A549 (cell line): Measurements from ENCODE around the gene D2HGDH. TPM values are rescaled to one million over a fixed set of nuclear protein-coding genes. Genes with fewer than 3 reads are reported as not detected.

Experiments
- ATAC-seq, 2 experiments: fragments of 200-7000 bp in 1 of 2; fragments of >200 bp in 1 of 2; cut with Nextera tagmentation in 1 of 2; cut with Tn5 transposase in 1 of 2; 3 replicates each; pipeline versions ENCODE4 v1.8.0 to v1.9.1; 2018 to 2020; ENCODE audit warnings: mild to moderate bottlenecking in 1 of 2, moderate library complexity in 1 of 2
- CTCF ChIA-PET: fragments of 300-600 bp; sonication (Branson Sonifier 250); formaldehyde crosslinking; extraction: SDS; loops from one replicate; lab custom pipeline; 2021; ENCODE audit warnings: antibody characterized with exemption, inconsistent platforms; lab: Yijun Ruan, JAX
- POLR2A ChIA-PET: fragments of 350-600 bp; formaldehyde crosslinking; extraction: SDS; loops from one replicate; lab custom pipeline; 2021; ENCODE audit warnings: antibody characterized with exemption, inconsistent platforms; lab: Yijun Ruan, JAX
- DNase-seq, 2 experiments: peaks; one replicate each; pipeline versions ENCODE4 v3.0.0 to v3.0.0-alpha.2; 2011 to 2016; ENCODE audit warnings: low read depth in 1 of 2, low spot score in 1 of 2
- FAIRE-seq: peaks from 2 replicates; lab custom pipeline; 2011; peaks lifted over from hg19 to GRCh38; lab: Jason Lieb, UNC
- H3K27ac ChIP-seq, 2 experiments: fragments of >200 bp; sonication (Bioruptor Twin); formaldehyde crosslinking; 3 replicates each; pipeline ENCODE4 v1.5.1; 2016 to 2017
- H3K4me1 ChIP-seq: fragments of >200 bp; sonication (Bioruptor Twin); formaldehyde crosslinking; 3 replicates; pipeline ENCODE4 v1.6.1; 2016
- H3K4me2 ChIP-seq: fragments of >200 bp; sonication (Bioruptor Twin); formaldehyde crosslinking; 3 replicates; pipeline ENCODE4 v1.6.1; 2016
- H3K4me3 ChIP-seq: fragments of >200 bp; sonication (Bioruptor Twin); formaldehyde crosslinking; 3 replicates; pipeline ENCODE4 v1.5.1; 2016
- H3K9me3 ChIP-seq: fragments of >200 bp; sonication (Bioruptor Twin); formaldehyde crosslinking; 3 replicates; pipeline ENCODE4 v1.6.1; 2016
- CBX2 ChIP-seq: fragments of 200-600 bp; sonication (generic); IDR thresholded peaks from 2 replicates; pipeline ENCODE4 v1.6.1; 2016; ENCODE audit warnings: low read depth, mild to moderate bottlenecking, borderline replicate concordance
- CHD4 ChIP-seq: fragments of 200-600 bp; sonication (generic); IDR thresholded peaks from 2 replicates; pipeline ENCODE4 v1.6.1; 2016; ENCODE audit warnings: antibody characterized with exemption, mild to moderate bottlenecking, borderline replicate concordance
- ESRRA ChIP-seq: fragments of 150-350 bp; IDR thresholded peaks from 2 replicates; pipeline ENCODE4 v1.6.1; 2014; ENCODE audit warnings: mild to moderate bottlenecking, low read length, borderline replicate concordance
- GATA3 ChIP-seq: IDR thresholded peaks from 2 replicates; pipeline ENCODE4 v1.6.1; 2012; ENCODE audit warnings: borderline replicate concordance
- HDAC2 ChIP-seq: fragments of 200-600 bp; sonication (generic); IDR thresholded peaks from 2 replicates; pipeline ENCODE4 v1.6.1; 2016
- HOXB5 ChIP-seq: fragments of 250-450 bp; sonication (Bioruptor Pico); IDR thresholded peaks from 2 replicates; pipeline ENCODE4 v1.5.0; 2020; ENCODE audit warnings: mild to moderate bottlenecking, moderate library complexity
- JUN ChIP-seq, 2 experiments: fragments of >200 bp; sonication (Bioruptor Twin); formaldehyde crosslinking; IDR thresholded peaks; 2 replicates in 1 of 2; 3 replicates in 1 of 2; pipeline ENCODE4 v1.6.1; 2016 to 2017
- MAFK ChIP-seq: fragments of 450-650 bp; IDR thresholded peaks from 2 replicates; pipeline ENCODE4 v1.6.1; 2014; ENCODE audit not compliant: partially characterized antibody
- POLR2A ChIP-seq: IDR thresholded peaks from 2 replicates; pipeline ENCODE4 v1.6.1; 2012; ENCODE audit warnings: mild to moderate bottlenecking, low read length
- RNF2 ChIP-seq: fragments of 200-600 bp; sonication (generic); IDR thresholded peaks from 2 replicates; pipeline ENCODE4 v1.6.1; 2016; ENCODE audit warnings: low read depth, mild to moderate bottlenecking, antibody characterized with exemption, moderate library complexity, borderline replicate concordance
- SMC3 ChIP-seq: fragments of >200 bp; sonication (Bioruptor Twin); formaldehyde crosslinking; IDR thresholded peaks from 3 replicates; pipeline ENCODE4 v1.6.1; 2018; ENCODE audit warnings: inconsistent platforms
- TFCP2L1 ChIP-seq: fragments of 250-450 bp; sonication (Bioruptor Pico); IDR thresholded peaks from 2 replicates; pipeline ENCODE4 v1.5.0; 2021; ENCODE audit warnings: mild to moderate bottlenecking
- TP53 ChIP-seq: fragments of 250-450 bp; sonication (Bioruptor Pico); IDR thresholded peaks from 2 replicates; pipeline ENCODE4 v1.5.0; 2021; ENCODE audit warnings: mild to moderate bottlenecking, moderate library complexity
- ZC3H11A ChIP-seq: fragments of 450-650 bp; IDR thresholded peaks from 2 replicates; pipeline ENCODE4 v1.6.1; 2014; ENCODE audit warnings: antibody characterized with exemption, mild to moderate bottlenecking
- WGBS: methylation state at CpG from one replicate; pipeline ENCODE4 v1.1.6; 2017; ENCODE audit errors: missing lambda C conversion rate; 5-methylcytosine and 5-hydroxymethylcytosine counted together
- polyA plus RNA-seq, 4 experiments: library from polyadenylated mRNA; depleted of rRNA in 3 of 4; stranded (reverse); fragments of >200 nt; fragmentation: RNase III in 1 of 4; extraction: RNeasy Plus Mini Kit Qiagen cat#74134 plus additional on column Dnase treatment in 1 of 4; gene quantifications; 2 replicates in 3 of 4; 3 replicates in 1 of 4; pipeline ENCODE4 v1.2.3, GENCODE V29; 2011 to 2017
- TF ChIP-seq, protein P1 (sequence below): fragments of >200 bp; sonication (Bioruptor Twin); formaldehyde crosslinking; IDR thresholded peaks from 3 replicates; pipeline ENCODE4 v1.6.1; 2016
- TF ChIP-seq, protein P2 (sequence below): fragments of >200 bp; sonication (Bioruptor Twin); formaldehyde crosslinking; IDR thresholded peaks from 3 replicates; pipeline ENCODE4 v1.5.1; 2016
- TF ChIP-seq, protein P3 (sequence below): fragments of 250-450 bp; sonication (Bioruptor Pico); IDR thresholded peaks from 2 replicates; pipeline ENCODE4 v1.5.0; 2021; ENCODE audit warnings: mild to moderate bottlenecking, moderate library complexity, borderline replicate concordance
- TF ChIP-seq, protein P4 (sequence below): fragments of 450-650 bp; IDR thresholded peaks from 2 replicates; pipeline ENCODE4 v1.6.1; 2014; ENCODE audit warnings: antibody characterized with exemption

Gene D2HGDH
- polyA plus RNA-seq, 2 of the 4 experiments (the other 2 are of a cell fraction): 6.5 to 18.5 TPM

DNA sequence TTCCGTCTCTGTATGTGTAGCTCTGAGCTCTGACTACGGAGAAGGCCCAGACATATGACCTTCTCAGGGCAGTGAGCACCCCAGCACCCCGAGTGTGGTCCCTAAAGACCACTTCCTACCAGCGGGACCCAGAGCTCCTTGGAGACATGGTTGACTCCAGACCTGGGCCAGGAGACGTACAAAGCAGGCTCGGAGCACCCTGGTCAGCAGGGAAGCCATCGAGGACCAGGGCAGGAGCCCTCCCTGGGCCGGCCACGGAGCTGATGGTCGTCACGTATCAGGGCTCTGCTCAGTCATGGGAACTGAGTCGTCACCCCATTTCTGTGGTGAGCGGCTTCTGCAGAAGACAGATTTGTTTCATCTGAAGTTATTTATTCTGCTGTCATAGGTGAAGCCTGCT is 61.8 kb downstream of the D2HGDH start:
- no peak for ATAC-seq
- CTCF ChIA-PET: interaction anchor here (1.0 to 1.3 kb wide), 3 partner anchors 15 to 89 kb away, joined by 3 read pairs; no protein-coding TSS in a partner anchor
- no peak for DNase-seq
- Histone ChIP-seq H3K4me2 (no peak overlapping the region), H3K4me3 (no peak overlapping the region), H3K4me1 (no peaks in the 10 kb centered on the region; the same call in 2 of the 3 replicates), H3K27ac (no peak overlapping the region), H3K9me3 (no peaks in the 10 kb centered on the region)
- POLR2A ChIA-PET: no interaction called here
- WGBS: 74% methylated on average over 13 of the region's 13 CpGs
- FAIRE-seq: no peak
- TF ChIP-seq, protein P1, sequence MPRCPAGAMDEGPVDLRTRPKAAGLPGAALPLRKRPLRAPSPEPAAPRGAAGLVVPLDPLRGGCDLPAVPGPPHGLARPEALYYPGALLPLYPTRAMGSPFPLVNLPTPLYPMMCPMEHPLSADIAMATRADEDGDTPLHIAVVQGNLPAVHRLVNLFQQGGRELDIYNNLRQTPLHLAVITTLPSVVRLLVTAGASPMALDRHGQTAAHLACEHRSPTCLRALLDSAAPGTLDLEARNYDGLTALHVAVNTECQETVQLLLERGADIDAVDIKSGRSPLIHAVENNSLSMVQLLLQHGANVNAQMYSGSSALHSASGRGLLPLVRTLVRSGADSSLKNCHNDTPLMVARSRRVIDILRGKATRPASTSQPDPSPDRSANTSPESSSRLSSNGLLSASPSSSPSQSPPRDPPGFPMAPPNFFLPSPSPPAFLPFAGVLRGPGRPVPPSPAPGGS: no peak
- TF ChIP-seq, protein P2, sequence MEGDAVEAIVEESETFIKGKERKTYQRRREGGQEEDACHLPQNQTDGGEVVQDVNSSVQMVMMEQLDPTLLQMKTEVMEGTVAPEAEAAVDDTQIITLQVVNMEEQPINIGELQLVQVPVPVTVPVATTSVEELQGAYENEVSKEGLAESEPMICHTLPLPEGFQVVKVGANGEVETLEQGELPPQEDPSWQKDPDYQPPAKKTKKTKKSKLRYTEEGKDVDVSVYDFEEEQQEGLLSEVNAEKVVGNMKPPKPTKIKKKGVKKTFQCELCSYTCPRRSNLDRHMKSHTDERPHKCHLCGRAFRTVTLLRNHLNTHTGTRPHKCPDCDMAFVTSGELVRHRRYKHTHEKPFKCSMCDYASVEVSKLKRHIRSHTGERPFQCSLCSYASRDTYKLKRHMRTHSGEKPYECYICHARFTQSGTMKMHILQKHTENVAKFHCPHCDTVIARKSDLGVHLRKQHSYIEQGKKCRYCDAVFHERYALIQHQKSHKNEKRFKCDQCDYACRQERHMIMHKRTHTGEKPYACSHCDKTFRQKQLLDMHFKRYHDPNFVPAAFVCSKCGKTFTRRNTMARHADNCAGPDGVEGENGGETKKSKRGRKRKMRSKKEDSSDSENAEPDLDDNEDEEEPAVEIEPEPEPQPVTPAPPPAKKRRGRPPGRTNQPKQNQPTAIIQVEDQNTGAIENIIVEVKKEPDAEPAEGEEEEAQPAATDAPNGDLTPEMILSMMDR: no peak

DNA sequence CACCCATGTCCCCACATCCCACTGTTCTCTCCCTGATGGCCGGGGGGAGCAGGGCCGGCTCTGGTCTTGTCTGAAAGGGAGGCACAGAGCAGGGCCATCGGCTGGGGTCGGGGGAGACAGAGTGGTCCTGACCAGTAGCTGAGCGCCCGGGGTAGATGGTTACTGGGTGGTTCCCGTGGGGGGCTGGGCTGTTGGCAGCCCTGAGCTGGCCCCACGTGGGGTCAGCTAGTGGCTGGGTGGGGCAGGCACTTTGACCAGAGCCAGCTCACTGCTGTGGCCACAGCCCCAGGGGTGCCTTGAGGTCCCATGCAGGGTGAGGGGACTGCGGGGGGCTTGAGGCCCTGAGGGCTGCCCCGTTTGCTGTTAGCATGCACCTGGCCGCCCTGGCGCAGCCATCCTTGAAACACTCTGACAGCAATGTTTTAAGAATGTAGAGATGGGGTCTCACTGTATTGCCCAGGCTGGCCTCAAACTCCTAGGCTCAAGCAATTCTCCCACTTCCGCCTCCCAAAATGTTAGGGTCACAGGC is 62.2 kb downstream of the D2HGDH start:
- FAIRE-seq: no peak
- ATAC-seq: no peak
- Histone ChIP-seq H3K4me3 (no peak overlapping the region), H3K4me2 (no peak overlapping the region), H3K9me3 (no peaks in the 10 kb centered on the region), H3K27ac (no peak overlapping the region), H3K4me1 (no peaks in the 10 kb centered on the region; the same call in 2 of the 3 replicates)
- no peak for TF ChIP-seq CBX2
- TF ChIP-seq, protein P3, sequence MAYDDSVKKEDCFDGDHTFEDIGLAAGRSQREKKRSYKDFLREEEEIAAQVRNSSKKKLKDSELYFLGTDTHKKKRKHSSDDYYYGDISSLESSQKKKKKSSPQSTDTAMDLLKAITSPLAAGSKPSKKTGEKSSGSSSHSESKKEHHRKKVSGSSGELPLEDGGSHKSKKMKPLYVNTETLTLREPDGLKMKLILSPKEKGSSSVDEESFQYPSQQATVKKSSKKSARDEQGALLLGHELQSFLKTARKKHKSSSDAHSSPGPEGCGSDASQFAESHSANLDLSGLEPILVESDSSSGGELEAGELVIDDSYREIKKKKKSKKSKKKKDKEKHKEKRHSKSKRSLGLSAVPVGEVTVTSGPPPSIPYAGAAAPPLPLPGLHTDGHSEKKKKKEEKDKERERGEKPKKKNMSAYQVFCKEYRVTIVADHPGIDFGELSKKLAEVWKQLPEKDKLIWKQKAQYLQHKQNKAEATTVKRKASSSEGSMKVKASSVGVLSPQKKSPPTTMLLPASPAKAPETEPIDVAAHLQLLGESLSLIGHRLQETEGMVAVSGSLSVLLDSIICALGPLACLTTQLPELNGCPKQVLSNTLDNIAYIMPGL (CRISPR knock-in tag): no peak
- TF ChIP-seq ESRRA: no peak
- no peak for TF ChIP-seq TFCP2L1 (CRISPR knock-in tag)
- TF ChIP-seq HOXB5 (CRISPR knock-in tag): no peak
- TF ChIP-seq RNF2: no peak
- no peak for TF ChIP-seq ZC3H11A
- TF ChIP-seq TP53 (CRISPR knock-in tag): no peak
- no peak for TF ChIP-seq POLR2A
- no peak for TF ChIP-seq CHD4
- POLR2A ChIA-PET: no interaction called here
- 65% methylated on average over 8 of the region's 13 CpGs for WGBS
- CTCF ChIA-PET: interaction anchor here (1.0 to 1.3 kb wide), 2 partner anchors 14 to 33 kb away, joined by 3 read pairs; no protein-coding TSS in a partner anchor
- DNase-seq: no peak

DNA sequence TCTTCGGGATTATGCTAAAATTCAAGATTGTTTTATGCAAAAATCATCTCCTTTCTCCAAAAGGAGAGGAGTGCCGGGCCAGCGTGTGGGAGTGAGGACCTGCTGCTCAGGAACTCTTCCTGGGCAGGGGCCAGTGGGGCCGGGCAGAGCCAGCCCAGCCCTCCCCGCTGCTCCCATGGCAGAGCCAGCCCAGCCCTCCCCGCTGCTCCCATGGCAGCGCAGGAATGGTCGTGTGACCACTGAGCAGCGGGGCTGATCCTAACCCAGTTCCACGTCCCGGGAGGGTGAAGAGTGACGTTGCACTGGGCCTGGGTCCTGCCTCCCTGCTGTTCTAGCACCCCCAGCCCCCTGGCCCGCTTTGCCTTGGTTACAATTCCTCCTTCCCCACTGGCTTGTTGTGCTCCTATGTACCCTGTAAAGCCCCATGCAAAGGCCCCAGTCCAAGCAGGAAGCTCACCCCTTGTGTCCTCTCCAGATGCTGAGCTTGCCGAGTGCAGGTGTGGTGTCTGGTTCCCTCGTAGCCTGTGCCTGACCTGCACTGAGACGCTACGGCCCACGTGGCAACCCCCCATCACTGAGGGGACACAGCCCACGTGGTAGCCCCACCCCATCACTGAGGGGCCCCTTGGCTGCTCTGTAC is 63.1 kb downstream of the D2HGDH start:
- no peaks in the 10 kb centered on the region for H3K4me1 ChIP-seq
- DNase-seq: no peak
- H3K4me3 ChIP-seq: no peak overlapping the region
- no peak for ATAC-seq
- TF ChIP-seq ESRRA (no peak), SMC3 (no peak), GATA3 (no peak), TFCP2L1 (CRISPR knock-in tag) (no peak), HDAC2 (no peak), MAFK (no peak), JUN (IDR thresholded peaks at IDR 0.05) (no peak)
- TF ChIP-seq, protein P4, sequence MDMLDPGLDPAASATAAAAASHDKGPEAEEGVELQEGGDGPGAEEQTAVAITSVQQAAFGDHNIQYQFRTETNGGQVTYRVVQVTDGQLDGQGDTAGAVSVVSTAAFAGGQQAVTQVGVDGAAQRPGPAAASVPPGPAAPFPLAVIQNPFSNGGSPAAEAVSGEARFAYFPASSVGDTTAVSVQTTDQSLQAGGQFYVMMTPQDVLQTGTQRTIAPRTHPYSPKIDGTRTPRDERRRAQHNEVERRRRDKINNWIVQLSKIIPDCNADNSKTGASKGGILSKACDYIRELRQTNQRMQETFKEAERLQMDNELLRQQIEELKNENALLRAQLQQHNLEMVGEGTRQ: no peak
- TF ChIP-seq, protein P1: no peak
- H3K27ac ChIP-seq: no peak overlapping the region
- no peaks in the 10 kb centered on the region for H3K9me3 ChIP-seq
- WGBS: 78% methylated on average over 14 of the region's 19 CpGs
- no peak overlapping the region for H3K4me2 ChIP-seq
- ChIA-PET POLR2A (no interaction called here), CTCF (no interaction called here)
- FAIRE-seq: no peak
